HepG2 (cell line): ENCODE data around the gene ZMYND10. TPM values are rescaled to one million over a fixed set of nuclear protein-coding genes. Genes with fewer than 3 reads are reported as not detected.

Source experiments
- BCL6 ChIP-seq: IDR thresholded peaks from 2 replicates; pipeline ENCODE4 v1.6.1; 2016; ENCODE audit warnings: missing genetic modification reagents, missing compliant biosample characterization
- FOXO4 ChIP-seq: sonication (generic); formaldehyde crosslinking; conservative IDR thresholded peaks from 2 replicates; pipeline ENCODE4 v1.8.1; 2023; ENCODE audit warnings: missing genetic modification reagents
- HHEX ChIP-seq: IDR thresholded peaks from 2 replicates; pipeline ENCODE4 v1.6.1; 2016; ENCODE audit warnings: control low read depth
- HOXD1 ChIP-seq: sonication (generic); formaldehyde crosslinking; IDR thresholded peaks from 2 replicates; pipeline ENCODE4 v1.5.0; 2020; ENCODE audit warnings: missing genetic modification reagents
- ISL2 ChIP-seq: sonication (generic); formaldehyde crosslinking; IDR thresholded peaks from 2 replicates; pipeline ENCODE4 v1.5.0; 2020; ENCODE audit warnings: missing genetic modification reagents
- JUNB ChIP-seq: sonication (generic); formaldehyde crosslinking; IDR thresholded peaks from 2 replicates; pipeline ENCODE4 v1.8.0; 2022; ENCODE audit warnings: missing genetic modification reagents, mild to moderate bottlenecking, borderline replicate concordance
- KDM5B ChIP-seq: sonication (generic); formaldehyde crosslinking; IDR thresholded peaks from 2 replicates; pipeline ENCODE4 v1.4.0; 2020; ENCODE audit warnings: missing genetic modification reagents, mild to moderate bottlenecking, borderline replicate concordance
- MAFK ChIP-seq, 2 experiments: IDR thresholded peaks in 1 of 2; conservative IDR thresholded peaks in 1 of 2; 2 replicates each; pipeline ENCODE4 v1.6.1; 2011; ENCODE audit warnings: improper control_type of control experiment in 2 of 2, low read length in 2 of 2
- MED1 ChIP-seq: sonication (generic); formaldehyde crosslinking; IDR thresholded peaks from 2 replicates; pipeline ENCODE4 v1.4.0; 2020; ENCODE audit warnings: missing genetic modification reagents
- NFIC ChIP-seq: IDR thresholded peaks from 2 replicates; pipeline ENCODE4 v1.6.1; 2012; ENCODE audit warnings: mild to moderate bottlenecking, low read length, inconsistent platforms
- NONO ChIP-seq, 2 experiments: fragments of 450-650 bp in 1 of 2; sonication (generic) in 1 of 2; formaldehyde crosslinking in 1 of 2; IDR thresholded peaks in 1 of 2; conservative IDR thresholded peaks in 1 of 2; 2 replicates each; pipeline versions ENCODE4 v1.6.1 to v1.8.0; 2017 to 2022; ENCODE audit warnings: mild to moderate bottlenecking in 1 of 2, missing genetic modification reagents in 1 of 2, moderate library complexity in 1 of 2
- NR2C2 ChIP-seq: sonication (generic); formaldehyde crosslinking; IDR thresholded peaks from 2 replicates; pipeline ENCODE4 v1.4.0; 2020; ENCODE audit warnings: missing genetic modification reagents, mild to moderate bottlenecking, moderate library complexity, borderline replicate concordance
- NRL ChIP-seq: sonication (generic); formaldehyde crosslinking; IDR thresholded peaks from 2 replicates; pipeline ENCODE4 v1.5.0; 2020; ENCODE audit warnings: missing genetic modification reagents, mild to moderate bottlenecking, moderate library complexity, borderline replicate concordance
- POLR2AphosphoS5 ChIP-seq: IDR thresholded peaks from 2 replicates; pipeline ENCODE4 v1.6.1; 2012; ENCODE audit warnings: low read depth, low read length
- PRDM10 ChIP-seq: sonication (generic); formaldehyde crosslinking; IDR thresholded peaks from 2 replicates; pipeline ENCODE4 v1.4.0; 2020; ENCODE audit warnings: low read depth, missing genetic modification reagents
- SALL1 ChIP-seq: sonication (generic); formaldehyde crosslinking; IDR thresholded peaks from 2 replicates; pipeline ENCODE4 v1.8.0; 2022; ENCODE audit warnings: mild to moderate bottlenecking, missing genetic modification reagents
- STAG1 ChIP-seq: sonication (generic); formaldehyde crosslinking; IDR thresholded peaks from 2 replicates; pipeline ENCODE4 v1.4.0; 2020; ENCODE audit warnings: missing genetic modification reagents
- ZFP36L1 ChIP-seq: sonication (generic); formaldehyde crosslinking; IDR thresholded peaks from 2 replicates; pipeline ENCODE4 v1.8.0; 2022; ENCODE audit warnings: mild to moderate bottlenecking, missing genetic modification reagents, moderate library complexity
- ZNF253 ChIP-seq: sonication (generic); formaldehyde crosslinking; IDR thresholded peaks from 2 replicates; pipeline ENCODE4 v1.8.0; 2022; ENCODE audit warnings: mild to moderate bottlenecking, missing genetic modification reagents, borderline replicate concordance
- ZNF563 ChIP-seq: sonication (generic); formaldehyde crosslinking; IDR thresholded peaks from 2 replicates; pipeline ENCODE4 v1.8.0; 2022; ENCODE audit warnings: mild to moderate bottlenecking, moderate library complexity, missing genetic modification reagents
- ZNF572 ChIP-seq: sonication (generic); formaldehyde crosslinking; IDR thresholded peaks from 2 replicates; pipeline ENCODE4 v1.5.1; 2020; ENCODE audit warnings: mild to moderate bottlenecking, missing genetic modification reagents
- ZNF576 ChIP-seq: sonication (generic); formaldehyde crosslinking; IDR thresholded peaks from 2 replicates; pipeline ENCODE4 v1.4.0; 2020; ENCODE audit warnings: mild to moderate bottlenecking, missing genetic modification reagents
- ZNF589 ChIP-seq: sonication (generic); formaldehyde crosslinking; conservative IDR thresholded peaks from 2 replicates; pipeline ENCODE4 v1.8.0; 2022; ENCODE audit warnings: mild to moderate bottlenecking, moderate library complexity, missing genetic modification reagents
- ZNF737 ChIP-seq: sonication (generic); formaldehyde crosslinking; IDR thresholded peaks from 2 replicates; pipeline ENCODE4 v1.5.0; 2020; ENCODE audit warnings: missing genetic modification reagents, mild to moderate bottlenecking, borderline replicate concordance
- ZNF747 ChIP-seq: sonication (generic); formaldehyde crosslinking; IDR thresholded peaks from 2 replicates; pipeline ENCODE4 v1.8.1; 2023; ENCODE audit warnings: missing genetic modification reagents, mild to moderate bottlenecking, borderline replicate concordance
- polyA plus RNA-seq, 8 experiments: library from polyadenylated mRNA; depleted of rRNA in 3 of 8; stranded (reverse) in 7 of 8; unstranded in 1 of 8; fragments of >200 nt; fragmentation: Illumina TruSeq in 4 of 8; extraction: Trizol in 4 of 8; gene quantifications; 2 replicates each; pipeline versions ENCODE4 v1.2.1 to v1.2.3, GENCODE V29; 2011 to 2016; ENCODE audit warnings: low read depth in 4 of 8, missing spikeins in 1 of 8, mixed read lengths in 1 of 8; ENCODE audit not compliant: insufficient read depth in 1 of 8
- total RNA-seq, 5 experiments: library from RNA; depleted of rRNA; stranded (reverse); fragments of >200 nt; fragmentation: Illumina TruSeq; extraction: Trizol; gene quantifications; 2 replicates each; pipeline ENCODE4 v1.2.3, GENCODE V29; 2016; ENCODE audit warnings: low read depth in 1 of 5

ZMYND10 gene
- total and polyA plus RNA-seq, 2 of the 13 experiments (the other 11 are each of a cell fraction or from before 2014, with no cell fraction given) = 0.60 to 0.74 TPM

GRCh38 chr3:50337175-50337861 lies 8.2 kb downstream of the ZMYND10 start (continued):
- peak; percentile 56 for TF ChIP-seq PRDM10 (CRISPR knock-in tag)
- no peak for TF ChIP-seq NONO (IDR thresholded peaks at IDR 0.05)
- TF ChIP-seq NONO (CRISPR knock-in tag; conservative IDR thresholded peaks at IDR 0.05) = peak; percentile 92
- TF ChIP-seq HOXD1 (CRISPR knock-in tag) = peak; percentile 53; the same call in 1 of the 2 replicates
- TF ChIP-seq HHEX (CRISPR knock-in tag) = no peak
- peak; percentile 85 for TF ChIP-seq KDM5B
- TF ChIP-seq ZNF747 (CRISPR knock-in tag) = peak; percentile 3; the same call in 1 of the 2 replicates
- TF ChIP-seq ZNF572 = no peak
- TF ChIP-seq ZNF737 (CRISPR knock-in tag) = no peak
- peak; percentile 37; the same call in 1 of the 2 replicates for TF ChIP-seq BCL6
- TF ChIP-seq NFIC = no peak
- 0 out of 2 replicates have a peak, but pooled peaks have one; percentile 25 for TF ChIP-seq ZNF576
- TF ChIP-seq NR2C2 = peak; percentile 55; the same call in 1 of the 2 replicates
- TF ChIP-seq ZFP36L1 = peak; percentile 77
- peak; percentile 73 for TF ChIP-seq POLR2AphosphoS5
- no peak for TF ChIP-seq STAG1
- peak; percentile 65; the same call in 1 of the 2 replicates for TF ChIP-seq ZNF589 (CRISPR knock-in tag)
- peak; percentile 61; the same call in 1 of the 2 replicates for TF ChIP-seq ZNF253
- peak; percentile 54; the same call in 1 of the 2 replicates for TF ChIP-seq ZNF563 (CRISPR knock-in tag)
- TF ChIP-seq MED1 = peak; percentile 81
- TF ChIP-seq MAFK (conservative IDR thresholded peaks at IDR 0.05 in 1 of 2, IDR thresholded peaks at IDR 0.05 in 1 of 2; ENCODE audit: low read length in 2 of 2) = no peak
- TF ChIP-seq JUNB = 0 out of 2 replicates have a peak, but pooled peaks have one; percentile 56
- no peak for TF ChIP-seq FOXO4 (CRISPR knock-in tag)
- no peak for TF ChIP-seq NRL (CRISPR knock-in tag)
- 0 out of 2 replicates have a peak, but pooled peaks have one; percentile 13 for TF ChIP-seq ISL2 (CRISPR knock-in tag)
- TF ChIP-seq SALL1 = peak; percentile 74
